Smooth muscle cell (in vitro differentiated cells): Measurements from ENCODE around the gene PSTPIP2. TPM values are rescaled to one million over a fixed set of nuclear protein-coding genes. Genes with fewer than 3 reads are reported as not detected.
A peak's percentile ranks its signal among the peaks of the same experiment; 100 is the strongest.
"Not testable (repeated sequence)": the region's sequence is repeated elsewhere in the genome, so short reads cannot be mapped to it uniquely, and the experiment has no call there.

ENCODE experiments used
- DNase-seq: peaks from one replicate; lab custom pipeline; 2025; ENCODE audit not compliant: unreplicated experiment; lab: John Stamatoyannopoulos, UW
- H2AFZ ChIP-seq: fragments of 200-600 bp; sonication (generic); 2 replicates; pipeline ENCODE4 v1.6.0; 2016; ENCODE audit warnings: antibody characterized with exemption, low read depth, mild to moderate bottlenecking
- H3F3A ChIP-seq: fragments of 200-600 bp; sonication (generic); 2 replicates; pipeline ENCODE4 v1.6.0; 2017; ENCODE audit warnings: antibody characterized with exemption, low read depth
- H3K27ac ChIP-seq: fragments of 200-600 bp; sonication (generic); 2 replicates; pipeline ENCODE4 v1.5.1; 2016; ENCODE audit warnings: low read depth, mild to moderate bottlenecking
- H3K27me3 ChIP-seq: fragments of 200-600 bp; sonication (generic); 2 replicates; pipeline ENCODE4 v1.6.1; 2016; ENCODE audit warnings: low read depth, mild to moderate bottlenecking
- H3K36me3 ChIP-seq: fragments of 200-600 bp; sonication (generic); 2 replicates; pipeline ENCODE4 v1.5.1; 2016; ENCODE audit warnings: low read depth
- H3K4me1 ChIP-seq: fragments of 200-600 bp; sonication (generic); 2 replicates; pipeline ENCODE4 v1.5.1; 2016; ENCODE audit warnings: low read depth
- H3K4me2 ChIP-seq: fragments of 200-600 bp; sonication (generic); 2 replicates; pipeline ENCODE4 v1.6.0; 2016; ENCODE audit warnings: mild to moderate bottlenecking
- H3K4me3 ChIP-seq: fragments of 200-600 bp; sonication (generic); 2 replicates; pipeline ENCODE4 v1.5.1; 2016; ENCODE audit warnings: mild to moderate bottlenecking
- H3K79me2 ChIP-seq: fragments of 200-600 bp; sonication (generic); 2 replicates; pipeline ENCODE4 v1.6.0; 2016; ENCODE audit warnings: low read depth, mild to moderate bottlenecking
- H3K9ac ChIP-seq: fragments of 200-600 bp; sonication (generic); 2 replicates; pipeline ENCODE4 v1.6.0; 2016; ENCODE audit warnings: low read depth
- H3K9me3 ChIP-seq: fragments of 200-600 bp; sonication (generic); replicated peaks from 2 replicates; pipeline ENCODE4 v1.5.1; 2016; ENCODE audit warnings: low read depth
- H4K20me1 ChIP-seq: fragments of 200-600 bp; sonication (generic); 2 replicates; pipeline ENCODE4 v1.6.0; 2016; ENCODE audit warnings: low read depth
- WGBS: methylation state at CpG from one replicate; pipeline ENCODE4 v1.1.7; 2016; ENCODE audit warnings: low lambda C conversion rate; 5-methylcytosine and 5-hydroxymethylcytosine counted together
- polyA plus RNA-seq: library from polyadenylated mRNA; unstranded; fragments of >200 nt; fragmentation: Nextera tagmentation; extraction: Ambion mirVana; gene quantifications from 2 replicates; pipeline ENCODE4 v1.2.1, GENCODE V29; 2016
- total RNA-seq: library from RNA; depleted of rRNA; stranded (reverse); fragments of >200 nt; gene quantifications from 2 replicates; pipeline ENCODE4 v1.2.3, GENCODE V29; 2014
- TF ChIP-seq, protein P1 (sequence below): fragments of 200-600 bp; sonication (generic); IDR thresholded peaks from 2 replicates; pipeline ENCODE4 v1.5.1; 2017; ENCODE audit warnings: borderline replicate concordance, mild to moderate bottlenecking, antibody characterized with exemption; ENCODE audit not compliant: insufficient read depth, poor library complexity, severe bottlenecking

Gene PSTPIP2
- total and polyA plus RNA-seq, 2 experiments from 2014 or later, result 6.5 to 14.0 TPM

DNA sequence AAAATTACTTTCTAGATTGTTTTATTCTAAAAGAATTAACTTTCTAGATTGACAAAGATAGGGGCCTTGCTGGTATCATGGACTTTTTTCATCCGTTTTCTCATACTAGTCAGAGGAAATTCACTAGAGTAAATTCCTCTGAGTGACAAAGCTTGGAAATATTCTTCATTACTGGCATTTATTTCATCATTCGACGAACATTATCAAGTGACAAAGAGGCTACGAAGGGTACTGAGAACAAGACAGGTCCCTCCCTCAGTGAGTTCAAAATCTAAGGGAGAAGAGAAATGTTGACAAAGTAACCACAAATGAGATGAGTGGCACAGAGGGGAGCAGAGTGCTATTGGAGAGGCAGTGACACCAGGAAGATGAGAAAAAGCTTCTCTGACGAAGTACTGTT lies 109.2 kb downstream of the PSTPIP2 start:
- Histone ChIP-seq H3K9me3 (no peaks in the 10 kb centered on the region), H3K4me1 (no peaks in the 10 kb centered on the region), H3K4me2 (no peak overlapping the region), H3K27me3 (no peaks in the 10 kb centered on the region), H3F3A (no peaks in the 10 kb centered on the region), H3K79me2 (peaks cover 54% of the 10 kb centered on the region), H4K20me1 (peaks cover 15% of the 10 kb centered on the region), H2AFZ (no peak overlapping the region), H3K27ac (peak overlapping the region; percentile 13), H3K4me3 (no peak overlapping the region), H3K36me3 (no peaks in the 10 kb centered on the region), H3K9ac (no peak overlapping the region)
- DNase-seq, result no peak
- 91% methylated on average over 5 of the region's 5 CpGs for WGBS
- TF ChIP-seq, protein P1, sequence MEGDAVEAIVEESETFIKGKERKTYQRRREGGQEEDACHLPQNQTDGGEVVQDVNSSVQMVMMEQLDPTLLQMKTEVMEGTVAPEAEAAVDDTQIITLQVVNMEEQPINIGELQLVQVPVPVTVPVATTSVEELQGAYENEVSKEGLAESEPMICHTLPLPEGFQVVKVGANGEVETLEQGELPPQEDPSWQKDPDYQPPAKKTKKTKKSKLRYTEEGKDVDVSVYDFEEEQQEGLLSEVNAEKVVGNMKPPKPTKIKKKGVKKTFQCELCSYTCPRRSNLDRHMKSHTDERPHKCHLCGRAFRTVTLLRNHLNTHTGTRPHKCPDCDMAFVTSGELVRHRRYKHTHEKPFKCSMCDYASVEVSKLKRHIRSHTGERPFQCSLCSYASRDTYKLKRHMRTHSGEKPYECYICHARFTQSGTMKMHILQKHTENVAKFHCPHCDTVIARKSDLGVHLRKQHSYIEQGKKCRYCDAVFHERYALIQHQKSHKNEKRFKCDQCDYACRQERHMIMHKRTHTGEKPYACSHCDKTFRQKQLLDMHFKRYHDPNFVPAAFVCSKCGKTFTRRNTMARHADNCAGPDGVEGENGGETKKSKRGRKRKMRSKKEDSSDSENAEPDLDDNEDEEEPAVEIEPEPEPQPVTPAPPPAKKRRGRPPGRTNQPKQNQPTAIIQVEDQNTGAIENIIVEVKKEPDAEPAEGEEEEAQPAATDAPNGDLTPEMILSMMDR, result no peak

DNA sequence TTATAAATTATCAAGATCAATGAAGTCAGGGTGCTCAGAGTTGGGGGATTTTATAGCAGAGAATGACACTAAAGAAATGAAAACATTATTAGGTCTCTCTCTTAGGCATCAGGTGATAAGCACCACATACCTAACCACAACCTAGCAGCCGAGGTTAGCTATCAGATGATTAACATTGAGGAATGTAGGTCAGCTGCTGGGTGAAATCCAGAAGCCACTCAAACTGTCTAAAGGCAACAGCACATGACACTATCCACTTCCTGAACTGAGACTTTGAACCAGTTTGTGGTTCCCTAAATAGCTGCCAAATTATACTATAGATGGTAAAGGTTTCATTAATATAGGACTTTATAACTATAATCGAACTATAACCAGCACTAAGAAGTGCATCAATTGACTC lies 109.6 kb downstream of the PSTPIP2 start:
- H3F3A ChIP-seq, result no peaks in the 10 kb centered on the region

DNA sequence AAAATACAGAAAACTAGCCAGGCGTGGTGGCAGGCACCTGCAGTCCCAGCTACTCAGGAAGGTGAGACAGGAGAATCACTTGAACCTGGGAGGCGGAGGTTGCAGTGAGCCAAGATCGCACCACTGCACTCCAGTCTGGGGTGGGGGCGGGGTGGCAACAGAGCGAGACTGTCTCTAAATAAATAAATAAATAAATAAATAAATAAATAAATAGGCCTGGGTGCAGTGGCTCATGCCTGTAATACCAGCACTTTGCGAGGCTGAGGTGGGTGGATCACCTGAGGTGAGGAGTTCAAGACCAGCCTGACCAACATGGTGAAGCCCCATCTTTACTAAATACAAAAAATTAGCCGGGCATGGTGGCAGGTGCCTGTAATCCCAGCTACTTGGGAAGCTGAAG lies 112.6 kb downstream of the PSTPIP2 start:
- not testable (repeated sequence) for H3F3A ChIP-seq, H3K4me3 ChIP-seq, H2AFZ ChIP-seq, H3K36me3 ChIP-seq, H3K27me3 ChIP-seq, H3K27ac ChIP-seq, DNase-seq, H3K9me3 ChIP-seq, H3K9ac ChIP-seq, H3K4me2 ChIP-seq, H3K4me1 ChIP-seq
- WGBS, result 94% methylated on average over 7 of the region's 7 CpGs
- H4K20me1 ChIP-seq, result peaks cover 15% of the 10 kb centered on the region
- peaks cover 44% of the 10 kb centered on the region for H3K79me2 ChIP-seq

More for the DNA sequence above, 109.6 kb downstream of the PSTPIP2 start:
- H4K20me1 ChIP-seq, result peaks cover 15% of the 10 kb centered on the region
- H3K4me2 ChIP-seq, result no peak overlapping the region
- no peaks in the 10 kb centered on the region for H3K36me3 ChIP-seq
- WGBS, result 43% methylated on average over 2 of the region's 2 CpGs
- H3K4me3 ChIP-seq, result no peak overlapping the region
- peaks cover 58% of the 10 kb centered on the region for H3K79me2 ChIP-seq
- H3K4me1 ChIP-seq, result no peaks in the 10 kb centered on the region
- H3K9ac ChIP-seq, result no peak overlapping the region
- no peaks in the 10 kb centered on the region for H3K9me3 ChIP-seq
- TF ChIP-seq, protein P1, result no peak
- H3K27me3 ChIP-seq, result no peaks in the 10 kb centered on the region
- peak overlapping the region; percentile 13 for H3K27ac ChIP-seq
- H2AFZ ChIP-seq, result no peak overlapping the region
- DNase-seq, result no peak

DNA sequence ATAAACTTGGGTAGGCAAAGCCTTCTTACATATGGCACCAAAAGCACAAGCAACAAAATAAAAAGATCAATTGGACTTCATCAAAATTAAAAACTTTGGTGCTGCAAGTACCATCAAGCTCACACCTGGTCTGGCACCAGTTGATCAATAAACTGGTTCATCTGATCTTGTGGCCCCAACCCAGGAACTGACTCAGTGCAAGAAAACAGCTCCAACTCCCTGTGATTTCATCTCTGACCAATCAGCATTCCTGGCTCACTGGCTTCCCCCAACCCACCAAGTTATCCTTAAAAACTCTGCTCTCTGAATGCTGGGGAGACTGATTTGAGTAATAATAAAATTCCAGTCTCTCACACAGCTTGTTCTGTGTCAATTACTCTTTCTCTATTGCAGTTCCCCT lies 113.3 kb downstream of the PSTPIP2 start:
- H3K9ac ChIP-seq, result no peak overlapping the region
- no peaks in the 10 kb centered on the region for H3K9me3 ChIP-seq
- H3K4me2 ChIP-seq, result no peak overlapping the region
- no peak for DNase-seq
- H3K27me3 ChIP-seq, result no peaks in the 10 kb centered on the region
- H3K27ac ChIP-seq, result no peak overlapping the region
- H3K4me1 ChIP-seq, result no peaks in the 10 kb centered on the region
- peaks cover 15% of the 10 kb centered on the region for H4K20me1 ChIP-seq
- H2AFZ ChIP-seq, result no peak overlapping the region
- H3K4me3 ChIP-seq, result no peak overlapping the region
- H3F3A ChIP-seq, result peaks cover 14% of the 10 kb centered on the region
- TF ChIP-seq, protein P1, result no peak
- H3K79me2 ChIP-seq, result peaks cover 42% of the 10 kb centered on the region
- no peaks in the 10 kb centered on the region for H3K36me3 ChIP-seq
